Measurements from ENCODE around the gene ACSF3.
A peak's percentile ranks its signal among the peaks of the same experiment; 100 is the strongest.
"Not testable (repeated sequence)": the region's sequence is repeated elsewhere in the genome, so short reads cannot be mapped to it uniquely, and the experiment has no call there.

Gene ACSF3

GRCh38 chr16:89191901-89192185 lies 98.2 kb downstream of the ACSF3 start (continued):
- TF ChIP-seq INSM2 (tag by site-specific recombination; IDR thresholded peaks at IDR 0.05) (no peak), ZNF561 (tag by site-specific recombination; IDR thresholded peaks at IDR 0.05; ENCODE audit: borderline replicate concordance) (no peak)

- H3K27ac ChIP-seq (ENCODE audit: extremely low read depth, low read depth, low read length); H3K4me1 ChIP-seq (ENCODE audit: control insufficient read depth, insufficient read depth, low read length); H3K9me3 ChIP-seq (ENCODE audit: control insufficient read depth, insufficient read depth, low read depth, low read length); H3K36me3 ChIP-seq (ENCODE audit: control insufficient read depth in 2 of 2, insufficient read depth in 1 of 2, low read length in 2 of 2): not testable (repeated sequence)
- peak overlapping the region; percentile 9 for H3K4me3 ChIP-seq (ENCODE audit: low read depth, low read length)
- peak; percentile 54 for TF ChIP-seq ZBTB26 (tag by site-specific recombination; optimal IDR thresholded peaks at IDR 0.05)
- TF ChIP-seq ZNF76 (tag by site-specific recombination; IDR thresholded peaks at IDR 0.05; ENCODE audit: borderline replicate concordance, low read depth), result 0 out of 2 replicates have a peak, but pooled peaks have one; percentile 27
- TF ChIP-seq ZNF600 (tag by site-specific recombination; IDR thresholded peaks at IDR 0.05), result peak; percentile 51
- 0 out of 2 replicates have a peak, but pooled peaks have one; percentile 24 for TF ChIP-seq ZIC2 (tag by site-specific recombination; IDR thresholded peaks at IDR 0.05)
- peak; percentile 66; the same call in 1 of the 2 replicates for TF ChIP-seq ZBTB7A (tag by site-specific recombination; IDR thresholded peaks at IDR 0.05; ENCODE audit: low read depth)
- peak; percentile 42 for TF ChIP-seq SP2 (tag by site-specific recombination; IDR thresholded peaks at IDR 0.05)
- TF ChIP-seq, protein P1, sequence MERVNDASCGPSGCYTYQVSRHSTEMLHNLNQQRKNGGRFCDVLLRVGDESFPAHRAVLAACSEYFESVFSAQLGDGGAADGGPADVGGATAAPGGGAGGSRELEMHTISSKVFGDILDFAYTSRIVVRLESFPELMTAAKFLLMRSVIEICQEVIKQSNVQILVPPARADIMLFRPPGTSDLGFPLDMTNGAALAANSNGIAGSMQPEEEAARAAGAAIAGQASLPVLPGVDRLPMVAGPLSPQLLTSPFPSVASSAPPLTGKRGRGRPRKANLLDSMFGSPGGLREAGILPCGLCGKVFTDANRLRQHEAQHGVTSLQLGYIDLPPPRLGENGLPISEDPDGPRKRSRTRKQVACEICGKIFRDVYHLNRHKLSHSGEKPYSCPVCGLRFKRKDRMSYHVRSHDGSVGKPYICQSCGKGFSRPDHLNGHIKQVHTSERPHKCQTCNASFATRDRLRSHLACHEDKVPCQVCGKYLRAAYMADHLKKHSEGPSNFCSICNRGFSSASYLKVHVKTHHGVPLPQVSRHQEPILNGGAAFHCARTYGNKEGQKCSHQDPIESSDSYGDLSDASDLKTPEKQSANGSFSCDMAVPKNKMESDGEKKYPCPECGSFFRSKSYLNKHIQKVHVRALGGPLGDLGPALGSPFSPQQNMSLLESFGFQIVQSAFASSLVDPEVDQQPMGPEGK (tag by site-specific recombination; IDR thresholded peaks at IDR 0.05), result peak; percentile 64
- TF ChIP-seq CTCF (tag by site-specific recombination; IDR thresholded peaks at IDR 0.05), result 0 out of 2 replicates have a peak, but pooled peaks have one; percentile 14
- TF ChIP-seq ZNF335 (tag by site-specific recombination; conservative IDR thresholded peaks at IDR 0.05), result peak; percentile 46
- TF ChIP-seq KLF9 (tag by site-specific recombination; IDR thresholded peaks at IDR 0.05; ENCODE audit: low read depth), result 0 out of 2 replicates have a peak, but pooled peaks have one; percentile 59
- peak; percentile 89 for TF ChIP-seq ZNF341 (tag by site-specific recombination; IDR thresholded peaks at IDR 0.05; ENCODE audit: low read depth)
- TF ChIP-seq ZNF692 (tag by site-specific recombination; IDR thresholded peaks at IDR 0.05), result peak; percentile 17; the same call in 1 of the 2 replicates
- TF ChIP-seq GLIS2 (tag by site-specific recombination; IDR thresholded peaks at IDR 0.05), result peak; percentile 84
- 0 out of 2 replicates have a peak, but pooled peaks have one; percentile 22 for TF ChIP-seq SP3 (tag by site-specific recombination; IDR thresholded peaks at IDR 0.05)
- peak; percentile 87 for TF ChIP-seq ZNF10 (tag by site-specific recombination; IDR thresholded peaks at IDR 0.05)
- ChIA-PET CTCF (interaction anchor here (1.3 kb wide), 1 partner anchor 25 kb away, joined by 8 read pairs; no protein-coding TSS in a partner anchor), POLR2A (interaction anchor here (0.7 to 1.5 kb wide), 8 partner anchors 9 to 383 kb away, joined by 3 to 11 read pairs (median 4); partner anchors contain the start of genes CDH15 and ZNF778)
Measured at GRCh38 chr16:89192186-89192955, 98.7 kb downstream of the ACSF3 start.
